ENCODE data around the gene CERK. TPM values are rescaled to one million over a fixed set of nuclear protein-coding genes. Genes with fewer than 3 reads are reported as not detected.
"Not testable (repeated sequence)": the region's sequence is repeated elsewhere in the genome, so short reads cannot be mapped to it uniquely, and the experiment has no call there.

Gene CERK
- total RNA-seq, 4 donors from 2014 or later = 19.2 to 46.2 (median 36.6) TPM

GRCh38 chr22:46636221-46637002, 101.6 kb downstream of the CERK start:
- no peak for DNase-seq (ENCODE audit: low spot score in 2 of 2)
- Histone ChIP-seq H3K9me3 (no peaks in the 10 kb centered on the region), H3K4me1 (peaks cover 25% of the 10 kb centered on the region), H3K27ac (no peak overlapping the region), H3K4me3 (no peak overlapping the region), H3K36me3 (peaks cover 4% of the 10 kb centered on the region), H3K27me3 (no peaks in the 10 kb centered on the region)
- TF ChIP-seq EP300 (IDR thresholded peaks at IDR 0.05) = no peak
- TF ChIP-seq POLR2AphosphoS5 (IDR thresholded peaks at IDR 0.05) = no peak
- TF ChIP-seq CTCF (IDR thresholded peaks at IDR 0.05) = no peak
- no peak for TF ChIP-seq POLR2A (IDR thresholded peaks at IDR 0.05)
- WGBS = 72% methylated on average over 4 of the region's 29 CpGs

DNA sequence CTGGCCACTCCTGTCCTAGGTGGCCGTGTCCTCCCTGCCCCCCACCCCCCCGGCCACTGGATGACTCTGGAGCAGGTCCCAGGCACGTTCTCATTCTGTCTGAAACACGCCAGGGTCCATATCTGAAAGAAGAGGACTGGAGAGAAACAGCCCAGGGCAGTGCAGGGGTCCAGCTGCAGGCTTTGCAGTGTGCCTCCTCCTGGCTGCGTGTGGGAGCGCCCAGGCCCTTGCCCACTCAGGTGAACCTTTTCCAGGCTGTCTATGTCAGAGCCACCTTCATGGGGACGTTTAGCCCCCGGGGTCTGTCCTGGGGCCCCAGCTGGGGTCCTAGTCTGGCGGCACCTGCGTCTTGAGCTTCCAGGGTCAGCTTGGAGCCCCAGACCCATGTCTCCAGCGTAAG, 102.3 kb downstream of the CERK start:
- no peak overlapping the region for H3K4me3 ChIP-seq
- H3K4me1 ChIP-seq = peaks cover 25% of the 10 kb centered on the region
- H3K9me3 ChIP-seq = no peaks in the 10 kb centered on the region
- DNase-seq (ENCODE audit: low spot score in 2 of 2) = no peak
- H3K36me3 ChIP-seq = peaks cover 8% of the 10 kb centered on the region
- H3K27me3 ChIP-seq = no peaks in the 10 kb centered on the region
- TF ChIP-seq CTCF (IDR thresholded peaks at IDR 0.05) (no peak), POLR2A (IDR thresholded peaks at IDR 0.05) (no peak), POLR2AphosphoS5 (IDR thresholded peaks at IDR 0.05) (no peak), EP300 (IDR thresholded peaks at IDR 0.05) (no peak)
- H3K27ac ChIP-seq = no peak overlapping the region
- WGBS = no CpG with 5 or more reads among the region's 11 CpGs

- 69% methylated on average over 10 of the region's 30 CpGs for WGBS
- not testable (repeated sequence) for DNase-seq (ENCODE audit: low spot score in 2 of 2); H3K27ac ChIP-seq
These were observed 102.9 kb downstream of the CERK start for GRCh38 chr22:46634973-46635685.

More at GRCh38 chr22:46634973-46635685, 102.9 kb downstream of the CERK start:
- H3K27me3 ChIP-seq, H3K9me3 ChIP-seq, H3K4me3 ChIP-seq: not testable (repeated sequence)
- Histone ChIP-seq H3K36me3 (peaks cover 13% of the 10 kb centered on the region), H3K4me1 (peaks cover 25% of the 10 kb centered on the region)

Other genes starting within 250 kb of the CERK start
- gene CELSR1, start 200.6 kb downstream of the CERK start, total RNA-seq = 100 to 1,000 TPM in 1 of 4 donors, 10 to 100 TPM in 3; 75.6 to 102 (median 77.5) TPM
- 100 to 1,000 TPM in 3 of 4 donors, 10 to 100 TPM in 1; 64.1 to 230 (median 164) TPM for gene GRAMD4, start 117.9 kb downstream of the CERK start, total RNA-seq
- 10 to 100 TPM; 24.8 to 43.2 (median 35.4) TPM for gene TBC1D22A, start 24.4 kb upstream of the CERK start, total RNA-seq

Measured in suprapubic skin (tissue), 4 donors.